Activated CD4-positive, alpha-beta memory T cell treated with anti-CD3 and anti-CD28 coated beads, Interleukin-2, amount 10 ng/mL, durations not matched to agents 7 days and 5 days (primary cell): ENCODE results near the gene PRL. TPM values are rescaled to one million over a fixed set of nuclear protein-coding genes. Genes with fewer than 3 reads are reported as not detected.

Source experiments
- CTCF ChIA-PET: fragments of 350-600 bp; sonication (Branson Sonifier 250); formaldehyde crosslinking; loops from one replicate; lab custom pipeline; 2021; ENCODE audit warnings: antibody characterized with exemption, inconsistent platforms; lab: Charles Lee
- POLR2A ChIA-PET: fragments of 350-600 bp; sonication (Branson Sonifier 250); formaldehyde crosslinking; loops from one replicate; lab custom pipeline; 2021; ENCODE audit warnings: antibody characterized with exemption; lab: Charles Lee
- DNase-seq: peaks from one replicate; pipeline ENCODE4 v3.0.0-alpha.2; 2020
- H3K27ac Mint-ChIP-seq: one replicate; pipeline ENCODE4 v1.8.0; 2021; ENCODE audit warnings: mild to moderate bottlenecking, mixed read lengths
- H3K27me3 Mint-ChIP-seq: one replicate; pipeline ENCODE4 v1.8.0; 2021; ENCODE audit warnings: mixed read lengths
- H3K36me3 Mint-ChIP-seq: one replicate; pipeline ENCODE4 v1.8.0; 2021; ENCODE audit warnings: low read depth, mixed read lengths
- H3K4me1 Mint-ChIP-seq: one replicate; pipeline ENCODE4 v1.8.0; 2021; ENCODE audit warnings: mixed read lengths
- H3K4me3 Mint-ChIP-seq: one replicate; pipeline ENCODE4 v1.8.0; 2021; ENCODE audit warnings: mild to moderate bottlenecking, mixed read lengths
- H3K9me3 Mint-ChIP-seq: one replicate; pipeline ENCODE4 v1.8.0; 2021; ENCODE audit warnings: mixed read lengths
- total RNA-seq, 2 experiments: library from RNA; stranded (reverse); gene quantifications; one replicate each; pipeline ENCODE4 v1.2.3, GENCODE V29; 2021

PRL gene
- total RNA-seq, 2 experiments from 2014 or later = not detected

- Mint-ChIP-seq H3K27ac (no peak overlapping the region), H3K9me3 (peaks cover 15% of the 10 kb centered on the region), H3K36me3 (no peaks in the 10 kb centered on the region), H3K4me3 (no peak overlapping the region), H3K4me1 (no peaks in the 10 kb centered on the region), H3K27me3 (no peaks in the 10 kb centered on the region)
- ChIA-PET POLR2A (no interaction called here), CTCF (no interaction called here)
- DNase-seq = no peak
Observed at GRCh38 chr6:22239261-22239921, 57.4 kb downstream of the PRL start.

DNA sequence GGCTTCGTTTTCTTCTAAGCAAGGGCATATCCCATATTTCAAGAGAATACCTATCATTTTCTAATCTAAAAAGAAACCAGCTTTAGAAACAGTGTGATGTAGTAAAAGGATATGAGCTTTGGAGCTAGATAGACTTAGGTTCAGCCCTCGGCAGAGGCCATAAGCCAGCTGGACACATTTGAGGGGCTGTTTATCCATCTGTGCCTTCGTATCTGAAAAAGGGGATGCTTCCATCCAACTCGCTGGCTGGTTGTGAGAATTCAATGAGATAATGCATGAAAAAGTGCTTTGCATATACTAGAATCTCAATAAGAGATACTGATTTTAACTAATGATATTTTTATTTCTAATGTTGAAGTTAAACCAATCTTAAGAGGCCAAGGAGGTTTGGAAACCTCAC, 58.0 kb downstream of the PRL start:
- POLR2A ChIA-PET = no interaction called here
- no peak for DNase-seq

DNA sequence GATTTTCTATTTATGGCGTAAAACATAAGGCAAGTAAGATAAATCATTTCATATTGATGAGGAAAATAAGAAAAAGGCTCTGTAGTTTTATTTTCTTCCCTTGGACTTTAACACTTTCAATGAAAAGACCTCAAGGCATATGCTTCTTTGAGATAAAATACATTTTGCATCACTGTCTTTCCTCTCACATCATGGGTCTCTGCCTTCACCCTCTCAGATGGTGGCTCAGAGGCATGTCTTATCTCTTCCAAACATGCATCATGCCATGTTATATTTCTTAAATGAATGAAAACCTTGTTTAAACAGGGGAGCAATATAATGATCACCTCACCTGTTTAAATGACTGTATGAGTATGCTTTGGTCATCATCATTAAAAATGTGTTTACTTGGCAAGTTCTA, 59.3 kb downstream of the PRL start:
- Mint-ChIP-seq H3K9me3 (peaks cover 20% of the 10 kb centered on the region), H3K27me3 (no peaks in the 10 kb centered on the region), H3K4me1 (no peaks in the 10 kb centered on the region), H3K4me3 (no peak overlapping the region), H3K36me3 (no peaks in the 10 kb centered on the region), H3K27ac (no peak overlapping the region)
- DNase-seq = no peak
- POLR2A ChIA-PET = no interaction called here
- CTCF ChIA-PET = no interaction called here

More for the DNA sequence above, 58.0 kb downstream of the PRL start:
- H3K4me3 Mint-ChIP-seq = no peak overlapping the region
- no peaks in the 10 kb centered on the region for H3K4me1 Mint-ChIP-seq
- H3K27me3 Mint-ChIP-seq = no peaks in the 10 kb centered on the region
- no peak overlapping the region for H3K27ac Mint-ChIP-seq
- H3K9me3 Mint-ChIP-seq = peaks cover 15% of the 10 kb centered on the region
- H3K36me3 Mint-ChIP-seq = no peaks in the 10 kb centered on the region
- CTCF ChIA-PET = no interaction called here
